ENCODE measurements around the gene HSPBAP1. TPM values are rescaled to one million over a fixed set of nuclear protein-coding genes. Genes with fewer than 3 reads are reported as not detected.

Gene HSPBAP1
- total RNA-seq, 4 donors from 2014 or later = 12.4 to 17.3 (median 15.8) TPM

DNA sequence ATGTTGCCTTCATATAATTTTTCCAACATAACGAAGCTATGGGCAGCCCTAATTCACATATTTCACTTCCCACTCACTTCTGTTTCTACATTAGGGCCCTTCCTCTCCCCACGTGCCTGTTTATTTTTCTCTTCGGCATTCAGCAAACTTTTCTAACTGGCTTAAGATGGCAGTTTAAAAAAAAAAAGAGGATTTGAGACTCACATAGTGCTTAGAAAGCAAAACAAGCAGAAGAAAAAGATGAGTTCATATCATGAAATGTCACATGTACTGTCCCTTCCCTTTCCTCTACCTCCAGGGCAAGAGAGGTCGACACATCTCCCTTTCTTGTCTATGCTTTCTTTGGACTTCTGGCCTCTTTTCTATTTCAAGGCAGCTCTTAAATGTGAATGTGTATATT is 31.8 kb upstream of the HSPBAP1 start:
- DNase-seq = no peak
- no peaks in the 10 kb centered on the region for H3K4me1 ChIP-seq
- intact Hi-C loops (cut with DNase I) = no loop called here
- H3K9me3 ChIP-seq = no peaks in the 10 kb centered on the region
- no peak overlapping the region for H3K27ac ChIP-seq
- 80 to 85% methylated on average over 4 of the region's 4 CpGs for WGBS, 2 donors
- no peaks in the 10 kb centered on the region for H3K36me3 ChIP-seq
- no peak overlapping the region for H3K4me3 ChIP-seq (replicated peaks in 1 of 3)
- no peak for TF ChIP-seq POLR2A (IDR thresholded peaks at IDR 0.05)
- TF ChIP-seq, protein P1, sequence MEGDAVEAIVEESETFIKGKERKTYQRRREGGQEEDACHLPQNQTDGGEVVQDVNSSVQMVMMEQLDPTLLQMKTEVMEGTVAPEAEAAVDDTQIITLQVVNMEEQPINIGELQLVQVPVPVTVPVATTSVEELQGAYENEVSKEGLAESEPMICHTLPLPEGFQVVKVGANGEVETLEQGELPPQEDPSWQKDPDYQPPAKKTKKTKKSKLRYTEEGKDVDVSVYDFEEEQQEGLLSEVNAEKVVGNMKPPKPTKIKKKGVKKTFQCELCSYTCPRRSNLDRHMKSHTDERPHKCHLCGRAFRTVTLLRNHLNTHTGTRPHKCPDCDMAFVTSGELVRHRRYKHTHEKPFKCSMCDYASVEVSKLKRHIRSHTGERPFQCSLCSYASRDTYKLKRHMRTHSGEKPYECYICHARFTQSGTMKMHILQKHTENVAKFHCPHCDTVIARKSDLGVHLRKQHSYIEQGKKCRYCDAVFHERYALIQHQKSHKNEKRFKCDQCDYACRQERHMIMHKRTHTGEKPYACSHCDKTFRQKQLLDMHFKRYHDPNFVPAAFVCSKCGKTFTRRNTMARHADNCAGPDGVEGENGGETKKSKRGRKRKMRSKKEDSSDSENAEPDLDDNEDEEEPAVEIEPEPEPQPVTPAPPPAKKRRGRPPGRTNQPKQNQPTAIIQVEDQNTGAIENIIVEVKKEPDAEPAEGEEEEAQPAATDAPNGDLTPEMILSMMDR (IDR thresholded peaks at IDR 0.05) = no peak
- H3K27me3 ChIP-seq = no peaks in the 10 kb centered on the region

DNA sequence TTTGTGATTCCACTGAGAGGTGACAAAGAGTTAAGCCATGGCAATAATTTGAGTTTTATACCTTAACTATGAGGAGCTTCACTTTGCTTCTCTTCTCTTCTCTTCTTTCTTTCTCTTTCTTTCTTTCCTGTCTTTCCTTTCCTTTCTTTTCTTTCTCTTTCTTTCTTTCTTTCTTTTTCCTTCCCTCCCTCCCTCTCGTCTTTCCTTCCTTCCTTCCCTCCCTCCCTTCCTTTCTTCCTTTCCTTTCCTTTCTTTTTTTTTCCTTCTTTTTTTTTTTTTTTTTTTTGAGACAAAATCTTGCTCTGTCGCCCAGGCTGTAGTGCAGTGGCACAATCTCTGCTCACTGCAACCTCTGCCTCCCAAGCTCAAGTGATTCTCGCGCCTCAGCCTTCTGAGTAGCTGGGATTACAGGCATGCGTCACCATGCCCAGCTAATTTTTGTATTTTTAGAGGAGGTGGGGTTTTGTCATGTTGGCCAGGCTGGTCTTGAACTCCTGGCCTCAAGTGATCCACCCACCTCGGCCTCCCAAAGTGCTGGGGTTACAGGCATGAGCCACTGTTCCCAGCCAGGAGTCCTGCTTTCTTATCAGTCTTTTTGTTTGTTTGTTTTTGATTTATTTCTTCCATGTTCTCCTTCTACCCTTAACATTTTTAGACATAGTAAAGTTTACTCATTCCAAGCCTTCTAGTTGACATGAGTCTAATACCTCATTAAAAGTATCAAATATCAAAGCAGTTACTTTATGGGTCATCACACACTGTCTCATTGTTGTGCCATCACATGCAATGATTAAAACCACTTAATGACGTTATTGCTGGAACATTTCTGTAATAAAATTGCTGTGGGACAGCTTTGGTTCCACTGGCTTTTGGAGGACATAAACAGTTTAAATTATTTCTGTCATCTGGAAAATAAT is 31.1 kb upstream of the HSPBAP1 start:
- Histone ChIP-seq H3K4me3 (replicated peaks in 1 of 3) (no peak overlapping the region), H3K36me3 (no peaks in the 10 kb centered on the region), H3K27me3 (no peaks in the 10 kb centered on the region), H3K4me1 (no peaks in the 10 kb centered on the region), H3K27ac (no peak overlapping the region), H3K9me3 (no peaks in the 10 kb centered on the region)
- intact Hi-C loops (cut with DNase I) = no loop called here
- no peak for DNase-seq
- TF ChIP-seq, protein P1 (IDR thresholded peaks at IDR 0.05) = no peak
- TF ChIP-seq POLR2A (IDR thresholded peaks at IDR 0.05) = no peak
- 87 to 91% methylated on average over 7 of the region's 7 CpGs for WGBS, 2 donors

DNA sequence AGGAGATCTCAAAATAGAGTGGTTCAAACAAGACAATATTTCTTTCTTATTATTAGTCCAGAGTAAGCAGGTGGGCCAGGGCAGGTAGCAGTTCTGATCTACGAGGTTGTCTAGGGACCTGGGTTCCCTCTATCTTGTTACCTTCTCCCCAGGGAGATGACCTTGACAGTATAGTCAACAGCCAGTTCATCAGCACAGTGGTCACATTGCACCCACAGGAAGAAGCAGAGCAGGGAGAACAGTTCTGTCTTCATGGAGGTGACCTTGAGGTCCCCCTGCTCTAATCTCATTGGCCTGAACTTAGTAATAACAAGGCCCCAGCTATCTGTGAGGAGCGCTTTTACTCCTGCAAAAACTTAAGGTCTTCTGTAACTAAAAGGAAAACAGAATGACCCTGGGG is 23.0 kb upstream of the HSPBAP1 start:
- Histone ChIP-seq H3K27me3 (no peaks in the 10 kb centered on the region), H3K27ac (no peak overlapping the region), H3K4me3 (replicated peaks in 1 of 3) (no peak overlapping the region), H3K4me1 (no peaks in the 10 kb centered on the region), H3K36me3 (no peaks in the 10 kb centered on the region), H3K9me3 (no peaks in the 10 kb centered on the region)
- 98 to 100% methylated on average over 2 of the region's 2 CpGs for WGBS, 2 donors
- no peak for DNase-seq
- intact Hi-C loops (cut with DNase I) = no loop called here
- TF ChIP-seq, protein P1 (IDR thresholded peaks at IDR 0.05) = no peak
- no peak for TF ChIP-seq POLR2A (IDR thresholded peaks at IDR 0.05)

DNA sequence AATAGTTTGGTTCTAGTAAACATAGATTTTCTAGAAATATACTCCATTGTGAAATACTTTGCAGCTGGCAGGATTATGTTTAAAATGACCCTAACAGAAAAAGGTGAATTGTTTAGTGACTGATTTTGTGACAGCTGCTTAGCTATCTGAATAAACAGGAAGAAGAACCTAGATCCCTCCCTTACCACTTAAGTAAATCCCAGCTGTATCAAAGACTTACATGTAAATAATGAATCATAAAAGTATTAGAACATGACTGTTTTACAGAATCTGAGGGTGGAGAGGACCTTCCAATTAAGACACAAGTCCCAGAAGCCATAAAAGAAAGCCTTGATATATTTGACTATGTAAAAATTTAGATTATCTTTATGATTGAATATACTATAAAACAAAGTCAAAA is 17.1 kb upstream of the HSPBAP1 start:
- Histone ChIP-seq H3K27ac (no peak overlapping the region), H3K9me3 (no peaks in the 10 kb centered on the region), H3K36me3 (no peaks in the 10 kb centered on the region), H3K27me3 (no peaks in the 10 kb centered on the region), H3K4me1 (no peaks in the 10 kb centered on the region), H3K4me3 (replicated peaks in 1 of 3) (no peak overlapping the region)
- no peak for DNase-seq
- intact Hi-C loops (cut with DNase I) = no loop called here
- no peak for TF ChIP-seq POLR2A (IDR thresholded peaks at IDR 0.05)
- TF ChIP-seq, protein P1 (IDR thresholded peaks at IDR 0.05) = no peak

DNA sequence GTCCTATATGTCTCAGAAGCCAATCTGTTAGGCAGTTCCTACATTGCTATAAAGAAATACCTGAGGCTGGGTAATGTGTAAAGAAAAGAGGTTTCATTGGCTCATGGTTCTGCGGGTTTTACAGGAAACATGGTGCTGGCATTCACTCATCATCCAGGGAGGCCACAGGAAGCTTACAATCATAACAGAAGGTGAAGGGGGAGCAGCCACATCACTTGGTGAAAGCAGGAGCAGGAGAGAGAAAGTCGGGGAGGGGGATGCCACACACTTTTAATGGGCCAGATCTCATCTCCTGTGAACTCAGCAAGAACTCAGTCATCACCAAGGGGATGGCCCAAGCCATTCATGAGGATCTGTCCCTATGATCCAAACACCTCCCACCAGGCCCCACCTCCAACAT is 10.3 kb upstream of the HSPBAP1 start:
- Histone ChIP-seq H3K9me3 (no peaks in the 10 kb centered on the region), H3K27ac (no peak overlapping the region), H3K4me3 (replicated peaks in 1 of 3) (no peak overlapping the region), H3K36me3 (no peaks in the 10 kb centered on the region), H3K27me3 (no peaks in the 10 kb centered on the region), H3K4me1 (no peaks in the 10 kb centered on the region)
- no peak for TF ChIP-seq POLR2A (IDR thresholded peaks at IDR 0.05)
- WGBS, 2 donors = 84 to 94% methylated on average over 2 of the region's 2 CpGs
- intact Hi-C loops (cut with DNase I) = no loop called here
- DNase-seq = no peak
